HepG2 (cell line): ENCODE measurements around the gene DEPDC5. TPM values are rescaled to one million over a fixed set of nuclear protein-coding genes. Genes with fewer than 3 reads are reported as not detected.

ENCODE experiments used
- ATAC-seq: fragments of 200-7000 bp; cut with Tn5 transposase; 3 replicates; pipeline ENCODE4 v1.9.1; 2020; ENCODE audit warnings: mild to moderate bottlenecking, moderate library complexity
- BruUV-seq: library from RNA; stranded (reverse); fragments of 400-500 nt; replicated peaks from 2 replicates; lab custom pipeline; 2021; lab: Mats Ljungman, UMichigan
- CTCF ChIA-PET: fragments of 300-600 bp; formaldehyde crosslinking; extraction: SDS; loops from one replicate; lab custom pipeline; 2021; ENCODE audit warnings: low total read pairs, inconsistent platforms, low intra/inter-chr PET ratio; lab: Yijun Ruan, JAX
- POLR2A ChIA-PET: fragments of 350-600 bp; sonication (Branson Sonifier 250); formaldehyde crosslinking; loops from one replicate; lab custom pipeline; 2020; ENCODE audit warnings: antibody characterized with exemption, inconsistent platforms; lab: Yijun Ruan, JAX
- DNase-seq: peaks from one replicate; pipeline ENCODE4 v3.0.0-alpha.2; 2015; ENCODE audit warnings: low spot score
- FAIRE-seq: peaks from 3 replicates; lab custom pipeline; 2011; peaks lifted over from hg19 to GRCh38; lab: Jason Lieb, UNC
- H2AFZ ChIP-seq: one replicate; pipeline ENCODE4 v1.6.1; 2011; ENCODE audit warnings: low read length, inconsistent platforms
- H3K27ac ChIP-seq: fragments of 300-600 bp; 3 replicates; pipeline ENCODE4 v1.8.0; 2011; ENCODE audit warnings: mixed run types, mild to moderate bottlenecking, mixed read lengths, low read length, inconsistent platforms; ENCODE audit not compliant: insufficient read depth; ENCODE audit errors: extremely low read length
- H3K27me3 ChIP-seq, 2 experiments: fragments of 200-600 bp in 1 of 2; 2 replicates in 1 of 2; 3 replicates in 1 of 2; pipeline versions ENCODE4 v1.6.0 to v1.8.0; 2011; ENCODE audit warnings: low read length in 2 of 2, mild to moderate bottlenecking in 2 of 2, moderate library complexity in 2 of 2, inconsistent platforms in 1 of 2; ENCODE audit not compliant: insufficient read depth in 2 of 2, control insufficient read depth in 1 of 2
- H3K36me3 ChIP-seq, 2 experiments: fragments of 200-600 bp in 1 of 2; replicated peaks in 1 of 2; 2 replicates in 1 of 2; 3 replicates in 1 of 2; pipeline versions ENCODE4 v1.5.1 to v1.8.0; 2011; ENCODE audit warnings: low read length in 2 of 2, inconsistent platforms in 1 of 2; ENCODE audit not compliant: insufficient read depth in 2 of 2, control insufficient read depth in 1 of 2
- H3K4me1 ChIP-seq: 2 replicates; pipeline ENCODE4 v1.5.1; 2012; ENCODE audit warnings: low read length, inconsistent platforms; ENCODE audit not compliant: insufficient read depth
- H3K4me2 ChIP-seq: 2 replicates; pipeline ENCODE4 v1.6.0; 2011; ENCODE audit warnings: low read depth, low read length, inconsistent platforms
- H3K4me3 ChIP-seq, 3 experiments: fragments of 200-600 bp in 1 of 3; sonication (generic), shearing (Covaris generic) in 1 of 3; replicated peaks in 1 of 3; 2 replicates each; pipeline ENCODE4 v1.5.1; 2011 to 2016; ENCODE audit warnings: low read length in 3 of 3, inconsistent platforms in 2 of 3, low read depth in 2 of 3, mild to moderate bottlenecking in 2 of 3, control low read depth in 1 of 3, mixed read lengths in 1 of 3; ENCODE audit not compliant: insufficient read depth in 1 of 3
- H3K79me2 ChIP-seq: one replicate; pipeline ENCODE4 v1.6.1; 2011; ENCODE audit warnings: low read length, inconsistent platforms; ENCODE audit not compliant: insufficient read depth
- H3K9ac ChIP-seq: 2 replicates; pipeline ENCODE4 v1.6.0; 2011; ENCODE audit warnings: mild to moderate bottlenecking, low read depth, low read length, inconsistent platforms; ENCODE audit not compliant: insufficient read depth
- H3K9me3 ChIP-seq: 2 replicates; pipeline ENCODE4 v1.5.1; 2012; ENCODE audit warnings: mild to moderate bottlenecking, low read length
- H4K20me1 ChIP-seq: 2 replicates; pipeline ENCODE4 v1.6.0; 2011; ENCODE audit warnings: inconsistent platforms, mild to moderate bottlenecking, low read length, moderate library complexity; ENCODE audit not compliant: insufficient read depth
- AHDC1 ChIP-seq: sonication (generic); formaldehyde crosslinking; IDR thresholded peaks from 2 replicates; pipeline ENCODE4 v1.5.1; 2020; ENCODE audit warnings: mild to moderate bottlenecking, missing genetic modification reagents, borderline replicate concordance
- ATF6 ChIP-seq: sonication (generic); formaldehyde crosslinking; conservative IDR thresholded peaks from 2 replicates; pipeline ENCODE4 v1.4.0; 2020; ENCODE audit warnings: missing genetic modification reagents
- PHF21A ChIP-seq: sonication (generic); formaldehyde crosslinking; IDR thresholded peaks from 2 replicates; pipeline ENCODE4 v1.5.0; 2020; ENCODE audit warnings: mild to moderate bottlenecking, missing genetic modification reagents
- SKI ChIP-seq: fragments of 450-650 bp; IDR thresholded peaks from one replicate; pipeline ENCODE4 v1.6.1; 2018; ENCODE audit warnings: mild to moderate bottlenecking; ENCODE audit not compliant: partially characterized antibody
- SMYD3 ChIP-seq: sonication (generic); formaldehyde crosslinking; IDR thresholded peaks from 2 replicates; pipeline ENCODE4 v1.8.1; 2023; ENCODE audit warnings: mild to moderate bottlenecking, missing genetic modification reagents
- TBP ChIP-seq: sonication (generic); formaldehyde crosslinking; IDR thresholded peaks from 2 replicates; pipeline ENCODE4 v1.5.0; 2020; ENCODE audit warnings: missing genetic modification reagents
- YY1 ChIP-seq: IDR thresholded peaks from 2 replicates; pipeline ENCODE4 v1.6.1; 2011; ENCODE audit warnings: low read length, low read depth, moderate library complexity, mild to moderate bottlenecking; ENCODE audit not compliant: insufficient read depth, insufficient replicate concordance
- WGBS: methylation state at CpG from one replicate; pipeline ENCODE4 v1.1.6; 2017; ENCODE audit warnings: low lambda C conversion rate; 5-methylcytosine and 5-hydroxymethylcytosine counted together
- in situ Hi-C: cut with HindIII; loops from 2 replicates; pipeline ENCODE4 v1.10.0; 2017; ENCODE audit warnings: low pct_unique_long_range_greater_than_20kb; ENCODE audit not compliant: extremely low pct_ligation_motif_present
- intact Hi-C: fragments of 100-400 bp; cut with micrococcal nuclease; formaldehyde crosslinking; loops from one replicate; pipeline ENCODE4 v1.10.0; 2022; ENCODE audit not compliant: unreplicated experiment
- polyA plus RNA-seq, 8 experiments: library from polyadenylated mRNA; depleted of rRNA in 3 of 8; stranded (reverse) in 7 of 8; unstranded in 1 of 8; fragments of >200 nt; fragmentation: Illumina TruSeq in 4 of 8; extraction: Trizol in 4 of 8; gene quantifications; 2 replicates each; pipeline versions ENCODE4 v1.2.1 to v1.2.3, GENCODE V29; 2011 to 2016; ENCODE audit warnings: low read depth in 4 of 8, missing spikeins in 1 of 8, mixed read lengths in 1 of 8; ENCODE audit not compliant: insufficient read depth in 1 of 8
- total RNA-seq, 5 experiments: library from RNA; depleted of rRNA; stranded (reverse); fragments of >200 nt; fragmentation: Illumina TruSeq; extraction: Trizol; gene quantifications; 2 replicates each; pipeline ENCODE4 v1.2.3, GENCODE V29; 2016; ENCODE audit warnings: low read depth in 1 of 5

Gene DEPDC5
- total and polyA plus RNA-seq, 2 of the 13 experiments (the other 11 are each of a cell fraction or from before 2014, with no cell fraction given), result 9.8 to 12.4 TPM

GRCh38 chr22:31841078-31841827, 87.4 kb downstream of the DEPDC5 start:
- in situ Hi-C loops, result no loop called here
- Histone ChIP-seq H3K36me3 (peaks cover 9 to 43% of the 10 kb centered on the region in 2 experiments; a peak in 4 of 5 replicates), H2AFZ (no peak overlapping the region), H3K4me2 (no peak overlapping the region), H3K79me2 (no peaks in the 10 kb centered on the region), H3K9ac (no peak overlapping the region), H3K27ac (no peak overlapping the region), H3K4me1 (no peaks in the 10 kb centered on the region), H4K20me1 (no peaks in the 10 kb centered on the region), H3K4me3 (no peak overlapping the region), H3K9me3 (no peaks in the 10 kb centered on the region), H3K27me3 (no peaks in the 10 kb centered on the region)
- ChIA-PET POLR2A (no interaction called here), CTCF (no interaction called here)
- no TSS peak for BruUV-seq
- ATAC-seq (no peak), FAIRE-seq (no peak), DNase-seq (no peak)
- 91% methylated on average over 8 of the region's 8 CpGs for whole genome bisulfite sequencing
- intact Hi-C loops, result no loop called here
- no peak for TF ChIP-seq SMYD3
- TF ChIP-seq AHDC1 (CRISPR knock-in tag), result no peak
- no peak for TF ChIP-seq PHF21A (CRISPR knock-in tag)
- no peak for TF ChIP-seq SKI
- no peak for TF ChIP-seq TBP (CRISPR knock-in tag)
- TF ChIP-seq ATF6 (CRISPR knock-in tag), result no peak
- no peak for TF ChIP-seq YY1
